ENCODE measurements around the gene TTLL6.
A peak's percentile ranks its signal among the peaks of the same experiment; 100 is the strongest.
"Not testable (repeated sequence)": the region's sequence is repeated elsewhere in the genome, so short reads cannot be mapped to it uniquely, and the experiment has no call there.

TTLL6 gene

GRCh38 chr17:48816774-48817590 is at the start of gene TTLL6:
TTLL6 (minus strand) TSS chr17:48817229; CDS start chr17:48817072, 157 bp downstream.
- DNase-seq (ENCODE audit: low spot score) = peak; percentile 77

GRCh38 chr17:48860456-48860855 is 43.4 kb upstream of the TTLL6 start:
- DNase-seq (ENCODE audit: low spot score) = no peak

GRCh38 chr17:48860034-48860433 is 43.0 kb upstream of the TTLL6 start:
- no peak for DNase-seq (ENCODE audit: low spot score)

GRCh38 chr17:48856122-48856821 is 39.2 kb upstream of the TTLL6 start:
- DNase-seq (ENCODE audit: low spot score) = no peak

- no peak for DNase-seq (ENCODE audit: low spot score)
Observed at GRCh38 chr17:48854774-48855476, 37.9 kb upstream of the TTLL6 start.

- no peak for DNase-seq (ENCODE audit: low spot score)
Observed at GRCh38 chr17:48850792-48851323, 33.8 kb upstream of the TTLL6 start.

GRCh38 chr17:48843187-48843900 is 26.3 kb upstream of the TTLL6 start:
- DNase-seq (ENCODE audit: low spot score) = no peak

GRCh38 chr17:48842746-48843145 is 25.7 kb upstream of the TTLL6 start:
- DNase-seq (ENCODE audit: low spot score) = no peak

GRCh38 chr17:48841395-48841831 is 24.4 kb upstream of the TTLL6 start:
- no peak for DNase-seq (ENCODE audit: low spot score)

- DNase-seq (ENCODE audit: low spot score) = no peak
Observed at GRCh38 chr17:48840441-48840840, 23.4 kb upstream of the TTLL6 start.

- DNase-seq (ENCODE audit: low spot score) = not testable (repeated sequence)
Observed at GRCh38 chr17:48837458-48837857, 20.4 kb upstream of the TTLL6 start.

- no peak for DNase-seq (ENCODE audit: low spot score)
Observed at GRCh38 chr17:48835971-48836370, 18.9 kb upstream of the TTLL6 start.

GRCh38 chr17:48834973-48835372 is 17.9 kb upstream of the TTLL6 start:
- DNase-seq (ENCODE audit: low spot score) = no peak

GRCh38 chr17:48831549-48831883 is 14.5 kb upstream of the TTLL6 start:
- DNase-seq (ENCODE audit: low spot score) = no peak

- DNase-seq (ENCODE audit: low spot score) = peak; percentile 91
Observed at GRCh38 chr17:48830840-48831548, 14.0 kb upstream of the TTLL6 start, which contains the start of gene CALCOCO2. CALCOCO2 (plus strand) TSS chr17:48831035; CDS start chr17:48841708, 10,673 bp downstream.

- no peak for DNase-seq (ENCODE audit: low spot score)
Observed at GRCh38 chr17:48825446-48826381, 8.7 kb upstream of the TTLL6 start.

- DNase-seq (ENCODE audit: low spot score) = not testable (repeated sequence)
Observed at GRCh38 chr17:48820936-48821335, 3.9 kb upstream of the TTLL6 start.

GRCh38 chr17:48819466-48819865 is 2.4 kb upstream of the TTLL6 start:
- no peak for DNase-seq (ENCODE audit: low spot score)

GRCh38 chr17:48818361-48818841 is 1.4 kb upstream of the TTLL6 start:
- no peak for DNase-seq (ENCODE audit: low spot score)

- no peak for DNase-seq (ENCODE audit: low spot score)
Observed at GRCh38 chr17:48816438-48816773, 623 bp downstream of the TTLL6 start.

Measured in left forelimb (tissue), 1 donor.